CD8-positive, alpha-beta memory T cell (primary cell): ENCODE data around the gene RPS28. TPM values are rescaled to one million over a fixed set of nuclear protein-coding genes. Genes with fewer than 3 reads are reported as not detected.
A peak's percentile ranks its signal among the peaks of the same experiment; 100 is the strongest.

Source experiments
- CTCF ChIA-PET: fragments of 350-600 bp; sonication (Branson Sonifier 250); formaldehyde crosslinking; loops from one replicate; lab custom pipeline; 2021; ENCODE audit warnings: antibody characterized with exemption; lab: Charles Lee
- POLR2A ChIA-PET: fragments of 350-600 bp; sonication (Branson Sonifier 250); formaldehyde crosslinking; loops from one replicate; lab custom pipeline; 2021; ENCODE audit warnings: antibody characterized with exemption; lab: Charles Lee
- DNase-seq, 5 donors: peaks; one replicate each; pipeline versions ENCODE4 v3.0.0 to v3.0.0-alpha.2; 2020 to 2022; ENCODE audit warnings: mixed read lengths in 1 of 5
- H3K27ac ChIP-seq: one replicate; pipeline ENCODE4 v1.7.0; 2013; ENCODE audit warnings: low read depth, mild to moderate bottlenecking, low read length, moderate library complexity
- H3K27me3 ChIP-seq: 2 replicates; pipeline ENCODE4 v1.7.0; 2013; ENCODE audit warnings: low read length, mild to moderate bottlenecking; ENCODE audit not compliant: insufficient read depth, poor library complexity, severe bottlenecking
- H3K36me3 ChIP-seq: 2 replicates; pipeline ENCODE4 v1.7.0; 2013; ENCODE audit warnings: mild to moderate bottlenecking, low read length, moderate library complexity; ENCODE audit not compliant: insufficient read depth
- H3K4me1 ChIP-seq: 2 replicates; pipeline ENCODE4 v1.7.0; 2013; ENCODE audit warnings: mild to moderate bottlenecking, low read length, moderate library complexity; ENCODE audit not compliant: insufficient read depth
- H3K4me3 ChIP-seq: 2 replicates; pipeline ENCODE4 v1.7.0; 2013; ENCODE audit warnings: mild to moderate bottlenecking, low read length
- H3K9me3 ChIP-seq: 2 replicates; pipeline ENCODE4 v1.7.0; 2013; ENCODE audit warnings: mild to moderate bottlenecking, low read length
- H3K27ac Mint-ChIP-seq, 8 donors: one replicate each; pipeline ENCODE4 v1.8.0; 2020 to 2021; ENCODE audit warnings: mixed read lengths in 8 of 8, mild to moderate bottlenecking in 6 of 8, inconsistent platforms in 3 of 8, moderate library complexity in 3 of 8
- H3K27me3 Mint-ChIP-seq, 2 donors: one replicate each; pipeline ENCODE4 v1.8.0; 2020 to 2021; ENCODE audit warnings: mixed read lengths in 2 of 2, mild to moderate bottlenecking in 1 of 2, moderate library complexity in 1 of 2
- H3K36me3 Mint-ChIP-seq, 3 donors: one replicate each; pipeline ENCODE4 v1.8.0; 2020 to 2021; ENCODE audit warnings: mixed read lengths in 3 of 3, inconsistent platforms in 1 of 3, mild to moderate bottlenecking in 1 of 3
- H3K4me1 Mint-ChIP-seq, 3 donors: one replicate each; pipeline ENCODE4 v1.8.0; 2020 to 2021; ENCODE audit warnings: mixed read lengths in 3 of 3, inconsistent platforms in 1 of 3, mild to moderate bottlenecking in 1 of 3
- H3K4me3 Mint-ChIP-seq, 7 donors: one replicate each; pipeline ENCODE4 v1.8.0; 2020 to 2021; ENCODE audit warnings: mixed read lengths in 7 of 7, mild to moderate bottlenecking in 6 of 7, moderate library complexity in 4 of 7, inconsistent platforms in 2 of 7
- H3K9me3 Mint-ChIP-seq, 5 donors: one replicate each; pipeline ENCODE4 v1.8.0; 2020 to 2022; ENCODE audit warnings: mixed read lengths in 5 of 5, mild to moderate bottlenecking in 3 of 5, moderate library complexity in 2 of 5, inconsistent platforms in 1 of 5
- polyA plus RNA-seq: library from polyadenylated mRNA; unstranded; fragments of 300-500 nt; fragmentation: Illumina TruSeq; gene quantifications from one replicate; pipeline ENCODE4 v1.2.3, GENCODE V29; 2021
- total RNA-seq, 2 experiments: library from RNA; stranded (reverse); gene quantifications; one replicate each; pipeline ENCODE4 v1.2.3, GENCODE V29; 2021

Gene RPS28
- total and polyA plus RNA-seq, 3 experiments from 2014 or later = 2,153 to 2,694 (median 2,200) TPM

- CTCF ChIA-PET = interaction anchor here (1.0 to 1.1 kb wide), 2 partner anchors 34 to 50 kb away, joined by 3 read pairs; no protein-coding TSS in a partner anchor
- peak within 1 kb of the TSS; percentile 2 to 91 (median 84) for H3K4me3 Mint-ChIP-seq
- peaks cover 29 to 53% of the 10 kb centered on the region in 2 donors for H3K27me3 Mint-ChIP-seq
- Histone ChIP-seq H3K27me3 (peaks cover 12% of the 10 kb centered on the region), H3K4me1 (peaks cover 5% of the 10 kb centered on the region), H3K27ac (no peak within 1 kb of the TSS), H3K4me3 (peak within 1 kb of the TSS; percentile 26), H3K9me3 (no peaks in the 10 kb centered on the region), H3K36me3 (no peaks in the 10 kb centered on the region)
- H3K27ac Mint-ChIP-seq = peak within 1 kb of the TSS in 4 of 8 donors; percentile 28 to 92 (median 53)
- DNase-seq = peak in 4 of 5 donors; percentile 13 to 58 (median 30)
- POLR2A ChIA-PET = interaction anchor here (0.6 to 1.0 kb wide), 2 partner anchors 70 to 269 kb away, joined by 3 read pairs; no protein-coding TSS in a partner anchor
- no peaks in the 10 kb centered on the region for H3K9me3 Mint-ChIP-seq
- H3K36me3 Mint-ChIP-seq = no peaks in the 10 kb centered on the region
- peaks cover 4 to 15% (median 14%) of the 10 kb centered on the region in 3 donors for H3K4me1 Mint-ChIP-seq
These were observed 42.8 kb downstream of the RPS28 start, which contains the start of gene ANGPTL4 for GRCh38 chr19:8363803-8364771. TSS of gene ANGPTL4 (plus strand) at chr19:8364155. CDS start at chr19:8364322, 167 bp downstream.

DNA sequence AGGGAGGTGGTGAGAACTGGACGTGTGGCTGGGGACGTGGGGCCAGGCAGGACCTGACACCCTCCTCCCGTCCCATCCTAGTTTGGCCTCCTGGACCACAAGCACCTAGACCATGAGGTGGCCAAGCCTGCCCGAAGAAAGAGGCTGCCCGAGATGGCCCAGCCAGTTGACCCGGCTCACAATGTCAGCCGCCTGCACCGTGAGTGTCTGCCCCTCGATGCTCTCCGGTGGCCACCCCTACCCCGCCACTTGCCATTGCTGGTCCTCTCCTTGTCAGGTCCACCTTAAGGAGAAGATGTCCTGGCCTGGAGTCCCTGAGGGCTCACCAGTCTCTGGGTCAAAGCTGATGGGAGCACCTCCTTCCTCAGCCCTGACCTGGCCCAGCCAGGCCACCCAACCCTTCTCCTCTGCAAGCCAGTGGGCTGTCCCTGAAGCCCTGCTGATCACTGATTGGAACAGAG, 44.9 kb downstream of the RPS28 start:
- ChIA-PET POLR2A (no interaction called here), CTCF (interaction anchor here (2.2 kb wide), 1 partner anchor 12 kb away, joined by 11 read pairs; no protein-coding TSS in a partner anchor)
- no peak overlapping the region for H3K27ac Mint-ChIP-seq
- H3K4me3 Mint-ChIP-seq = peak overlapping the region in 2 of 7 donors; percentile 5 to 24
- peaks cover 12% of the 10 kb centered on the region for H3K27me3 ChIP-seq
- peaks cover 5% of the 10 kb centered on the region for H3K4me1 ChIP-seq
- H3K9me3 ChIP-seq = no peaks in the 10 kb centered on the region
- DNase-seq = no peak
- peaks cover 26 to 51% of the 10 kb centered on the region in 2 donors for H3K27me3 Mint-ChIP-seq
- peaks cover 4 to 15% (median 14%) of the 10 kb centered on the region in 3 donors for H3K4me1 Mint-ChIP-seq
- no peaks in the 10 kb centered on the region for H3K9me3 Mint-ChIP-seq
- no peaks in the 10 kb centered on the region for H3K36me3 Mint-ChIP-seq
- no peak overlapping the region for H3K4me3 ChIP-seq
- no peaks in the 10 kb centered on the region for H3K36me3 ChIP-seq
- H3K27ac ChIP-seq = no peak overlapping the region

DNA sequence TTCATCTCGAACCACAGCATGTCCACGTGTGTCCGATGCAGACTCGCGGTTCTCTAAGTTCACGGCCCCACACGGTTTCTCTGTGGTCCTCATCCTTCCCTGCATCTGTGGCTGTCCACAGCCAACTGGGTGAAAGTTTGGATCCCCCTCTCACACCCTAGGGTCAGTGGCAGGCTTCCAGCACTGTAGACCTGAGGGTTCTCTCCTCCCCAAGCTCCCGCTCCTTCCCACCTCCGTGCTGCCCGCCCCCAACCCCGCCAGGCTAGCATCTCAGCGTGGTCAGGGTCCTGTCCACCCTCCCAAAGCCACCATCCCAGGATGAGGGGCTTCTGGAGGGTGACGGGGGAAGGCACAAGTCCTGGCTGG, 45.6 kb downstream of the RPS28 start:
- Mint-ChIP-seq H3K9me3 (no peaks in the 10 kb centered on the region), H3K36me3 (no peaks in the 10 kb centered on the region), H3K27ac (no peak overlapping the region), H3K27me3 (peaks cover 23 to 46% of the 10 kb centered on the region in 2 donors), H3K4me3 (no peak overlapping the region), H3K4me1 (peaks cover 4 to 15% (median 14%) of the 10 kb centered on the region in 3 donors)
- Histone ChIP-seq H3K9me3 (no peaks in the 10 kb centered on the region), H3K4me1 (peaks cover 5% of the 10 kb centered on the region), H3K4me3 (no peak overlapping the region), H3K36me3 (no peaks in the 10 kb centered on the region), H3K27ac (no peak overlapping the region), H3K27me3 (peaks cover 9% of the 10 kb centered on the region)
- no peak for DNase-seq
- CTCF ChIA-PET = interaction anchor here (2.2 kb wide), 1 partner anchor 13 kb away, joined by 11 read pairs; no protein-coding TSS in a partner anchor
- POLR2A ChIA-PET = no interaction called here

DNA sequence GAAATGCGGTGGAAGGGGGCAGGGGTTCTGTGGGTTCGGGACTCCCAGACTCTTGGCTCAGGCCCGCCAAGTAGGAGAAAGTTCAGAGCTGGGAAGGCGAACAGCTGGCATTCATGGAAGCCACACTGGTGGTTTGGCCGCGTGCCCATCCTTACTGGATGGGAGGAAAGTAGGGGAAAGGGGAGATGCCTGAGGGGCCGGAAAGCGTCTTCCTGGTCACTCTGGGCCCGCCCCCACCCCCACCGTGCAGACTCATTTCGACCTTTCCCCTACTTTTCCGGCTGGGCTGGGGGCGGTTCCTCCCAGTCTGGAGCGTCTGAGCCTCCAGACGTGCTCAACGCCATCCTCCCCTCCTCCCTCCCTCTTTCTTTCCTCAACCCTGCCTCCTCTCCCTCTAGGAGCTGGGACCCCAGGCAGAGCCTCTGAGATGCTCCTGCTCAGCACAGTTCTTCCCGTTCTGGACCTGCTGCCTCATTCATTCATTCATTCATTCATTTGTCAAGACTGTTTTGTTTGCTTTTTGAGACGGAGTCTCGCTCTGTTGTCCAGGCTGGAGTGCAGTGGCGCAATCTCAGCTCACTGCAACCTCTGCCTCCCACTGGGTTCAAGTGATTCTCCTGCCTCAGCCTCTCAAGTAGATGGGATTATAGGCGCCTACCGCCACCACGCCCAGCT, 46.2 kb downstream of the RPS28 start:
- Histone ChIP-seq H3K4me1 (peaks cover 5% of the 10 kb centered on the region), H3K36me3 (no peaks in the 10 kb centered on the region), H3K9me3 (no peaks in the 10 kb centered on the region), H3K4me3 (no peak overlapping the region), H3K27ac (no peak overlapping the region), H3K27me3 (peaks cover 7% of the 10 kb centered on the region)
- Mint-ChIP-seq H3K36me3 (no peaks in the 10 kb centered on the region), H3K4me3 (peak overlapping the region in 1 of 7 donors; percentile 48), H3K9me3 (no peaks in the 10 kb centered on the region), H3K27ac (no peak overlapping the region), H3K4me1 (peaks cover 4 to 15% (median 14%) of the 10 kb centered on the region in 3 donors), H3K27me3 (peaks cover 20 to 46% of the 10 kb centered on the region in 2 donors)
- ChIA-PET POLR2A (no interaction called here), CTCF (interaction anchor here (2.4 kb wide), 1 partner anchor 14 kb away, joined by 10 read pairs; no protein-coding TSS in a partner anchor)
- DNase-seq = no peak

DNA sequence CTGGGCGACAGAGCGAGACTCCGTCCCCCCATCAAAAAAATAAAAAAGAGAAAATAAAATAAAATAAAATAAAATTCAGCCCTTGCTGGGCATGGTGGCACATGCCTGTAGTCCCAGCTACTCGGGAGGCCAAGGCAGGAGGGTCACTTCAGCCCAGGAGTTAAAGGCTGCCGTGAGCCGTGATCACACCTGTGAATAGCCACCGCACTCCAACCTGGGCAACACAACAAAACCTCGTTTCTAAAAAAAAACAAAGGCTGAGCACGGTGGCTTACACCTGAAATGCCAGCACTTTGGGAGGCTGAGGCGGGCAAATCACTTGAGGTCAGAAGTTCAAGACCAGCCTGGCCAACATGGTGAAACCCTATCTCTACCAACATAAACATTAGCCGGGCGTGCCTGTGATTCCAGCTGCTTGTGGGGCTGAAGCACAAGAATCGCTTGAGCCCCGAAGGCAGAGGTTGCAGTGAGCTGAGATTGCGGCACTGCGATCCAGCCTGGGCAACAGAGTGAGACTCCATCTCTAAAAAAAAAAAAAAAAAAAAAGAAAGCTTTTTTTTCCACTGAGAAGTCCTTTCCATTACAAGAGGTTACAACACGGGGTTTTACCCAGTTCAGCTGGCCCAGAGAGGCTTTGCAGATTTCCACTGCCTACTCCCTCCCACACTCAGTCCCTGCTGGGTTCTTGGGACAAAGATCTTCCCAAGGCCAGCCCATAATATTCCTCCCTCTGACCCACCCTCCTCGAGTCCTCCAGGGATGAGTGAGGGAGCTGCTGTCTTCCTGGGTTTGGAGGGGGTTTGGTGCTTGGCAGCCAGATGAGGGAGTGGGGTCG, 49.1 kb downstream of the RPS28 start:
- CTCF ChIA-PET = no interaction called here

DNA sequence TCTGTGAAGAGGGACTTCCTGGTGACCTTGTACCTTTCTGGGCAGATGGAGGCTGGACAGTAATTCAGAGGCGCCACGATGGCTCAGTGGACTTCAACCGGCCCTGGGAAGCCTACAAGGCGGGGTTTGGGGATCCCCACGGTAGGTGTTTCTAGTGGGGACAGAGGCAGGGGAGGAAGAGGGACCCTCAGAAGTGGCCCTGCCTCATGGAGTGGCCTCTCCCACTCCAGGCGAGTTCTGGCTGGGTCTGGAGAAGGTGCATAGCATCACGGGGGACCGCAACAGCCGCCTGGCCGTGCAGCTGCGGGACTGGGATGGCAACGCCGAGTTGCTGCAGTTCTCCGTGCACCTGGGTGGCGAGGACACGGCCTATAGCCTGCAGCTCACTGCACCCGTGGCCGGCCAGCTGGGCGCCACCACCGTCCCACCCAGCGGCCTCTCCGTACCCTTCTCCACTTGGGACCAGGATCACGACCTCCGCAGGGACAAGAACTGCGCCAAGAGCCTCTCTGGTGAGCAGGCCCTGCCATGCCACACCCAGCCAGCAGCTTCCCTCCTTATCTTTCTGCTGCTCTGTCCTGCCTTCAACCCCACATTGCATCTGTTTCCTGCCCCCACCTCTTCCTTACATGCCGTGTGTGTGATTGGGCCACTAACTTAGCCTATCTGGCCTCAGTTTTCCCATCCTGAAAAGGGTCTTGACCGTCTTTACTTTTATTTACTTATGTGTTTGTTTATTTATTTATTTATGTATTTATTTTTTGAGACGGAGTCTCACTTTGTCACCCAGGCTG, 49.9 kb downstream of the RPS28 start:
- H3K9me3 Mint-ChIP-seq = no peaks in the 10 kb centered on the region
- CTCF ChIA-PET = interaction anchor here (0.7 kb wide), 1 partner anchor 17 kb away, joined by 3 read pairs; no protein-coding TSS in a partner anchor

More for the DNA sequence above, 49.1 kb downstream of the RPS28 start:
- Mint-ChIP-seq H3K4me3 (no peak overlapping the region), H3K9me3 (no peaks in the 10 kb centered on the region), H3K27me3 (peaks cover 18 to 33% of the 10 kb centered on the region in 2 donors), H3K4me1 (no peaks in the 10 kb centered on the region), H3K27ac (no peak overlapping the region), H3K36me3 (no peaks in the 10 kb centered on the region)
- POLR2A ChIA-PET = interaction anchor here (0.7 kb wide), 1 partner anchor 45 kb away, joined by 4 read pairs; no protein-coding TSS in a partner anchor
- H3K9me3 ChIP-seq = no peaks in the 10 kb centered on the region
- H3K4me3 ChIP-seq = no peak overlapping the region
- no peak for DNase-seq
- H3K36me3 ChIP-seq = no peaks in the 10 kb centered on the region
- no peaks in the 10 kb centered on the region for H3K27me3 ChIP-seq
- peak overlapping the region; percentile 31 for H3K27ac ChIP-seq
- H3K4me1 ChIP-seq = no peaks in the 10 kb centered on the region

More for the DNA sequence above, 49.9 kb downstream of the RPS28 start:
- Histone ChIP-seq H3K27me3 (no peaks in the 10 kb centered on the region), H3K36me3 (no peaks in the 10 kb centered on the region), H3K27ac (peak overlapping the region; percentile 31), H3K9me3 (no peaks in the 10 kb centered on the region), H3K4me1 (no peaks in the 10 kb centered on the region), H3K4me3 (no peak overlapping the region)
- Mint-ChIP-seq H3K27ac (no peak overlapping the region), H3K27me3 (peaks cover 12 to 25% of the 10 kb centered on the region in 2 donors), H3K36me3 (no peaks in the 10 kb centered on the region), H3K4me3 (no peak overlapping the region), H3K4me1 (no peaks in the 10 kb centered on the region)
- POLR2A ChIA-PET = no interaction called here
- DNase-seq = no peak
